HG02852 (cell line): ENCODE data around the gene SHLD1.
"Not testable (repeated sequence)": the region's sequence is repeated elsewhere in the genome, so short reads cannot be mapped to it uniquely, and the experiment has no call there.

Experiments
- ATAC-seq: cut with Tn5 transposase; IDR thresholded peaks from one replicate; pipeline ENCODE4 v1.9.1; 2021; ENCODE audit warnings: mild to moderate bottlenecking, moderate library complexity; ENCODE audit not compliant: unreplicated experiment

The SHLD1 gene

GRCh38 chr20:5779071-5779900 lies 29.1 kb downstream of the SHLD1 start:
- no peak for ATAC-seq

DNA sequence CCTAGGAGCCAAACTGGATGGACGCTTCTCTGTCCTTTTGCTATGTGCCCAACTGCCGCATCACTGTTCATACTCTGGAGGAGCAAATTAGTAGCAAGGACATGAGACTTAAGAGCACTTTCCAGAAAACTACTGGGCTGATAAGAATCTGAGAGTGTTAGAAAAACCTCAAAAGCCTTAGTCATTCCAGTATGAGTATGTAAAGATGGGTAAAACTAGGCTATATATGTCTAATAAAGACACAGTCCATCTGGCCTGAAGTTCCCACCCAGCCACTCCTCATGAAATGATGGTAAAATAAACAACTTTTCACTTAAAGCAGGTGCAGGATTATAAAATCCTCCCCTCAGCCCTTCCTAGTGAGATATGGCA lies 30.6 kb downstream of the SHLD1 start:
- ATAC-seq: peak; percentile 86

- ATAC-seq: not testable (repeated sequence)
Measured at GRCh38 chr20:5781367-5781766, 31.2 kb downstream of the SHLD1 start.

DNA sequence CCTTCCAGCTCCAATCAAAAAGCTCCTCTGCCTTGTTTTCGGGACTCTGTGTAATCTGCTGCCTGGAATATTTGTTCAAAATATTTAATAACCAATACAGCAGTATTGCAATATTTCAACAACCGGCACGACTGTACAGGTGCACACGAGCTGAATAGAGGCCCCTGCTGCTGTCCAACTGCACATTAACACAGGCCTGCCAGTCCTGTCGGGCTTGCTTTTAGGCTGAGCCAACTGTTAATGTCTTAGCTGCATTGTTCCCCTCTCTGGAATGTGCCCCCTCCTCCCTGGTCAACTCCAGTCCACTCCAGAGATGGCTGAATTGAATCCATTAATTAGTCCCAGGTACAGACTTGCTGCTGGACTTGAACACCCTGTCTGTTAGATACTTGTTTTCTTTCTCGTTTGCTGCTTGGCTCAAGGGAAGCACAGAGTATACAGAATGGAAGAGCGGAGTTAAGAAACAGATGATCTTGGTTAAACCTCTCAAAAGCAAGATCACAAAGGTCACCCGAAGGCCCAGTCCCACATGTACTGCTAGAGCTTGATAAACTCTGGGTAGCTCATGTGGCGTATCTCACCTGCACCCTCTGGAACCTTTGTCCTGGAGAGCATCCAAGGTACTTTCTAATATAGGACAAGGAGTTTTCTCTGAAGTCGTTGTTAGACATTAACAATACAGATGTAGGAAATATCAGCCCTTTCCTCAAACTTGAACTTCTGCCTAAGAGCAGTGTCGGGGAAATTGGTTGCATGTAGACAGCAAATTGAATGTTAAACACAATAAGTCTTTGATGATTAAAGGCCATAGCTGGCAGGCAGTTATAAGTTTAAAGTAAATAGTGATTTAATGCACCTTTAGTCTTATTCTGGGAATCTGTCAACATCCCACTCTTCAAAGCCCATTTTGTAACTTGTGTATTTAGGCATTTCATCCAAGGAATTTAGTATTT lies 31.9 kb downstream of the SHLD1 start:
- no peak for ATAC-seq

DNA sequence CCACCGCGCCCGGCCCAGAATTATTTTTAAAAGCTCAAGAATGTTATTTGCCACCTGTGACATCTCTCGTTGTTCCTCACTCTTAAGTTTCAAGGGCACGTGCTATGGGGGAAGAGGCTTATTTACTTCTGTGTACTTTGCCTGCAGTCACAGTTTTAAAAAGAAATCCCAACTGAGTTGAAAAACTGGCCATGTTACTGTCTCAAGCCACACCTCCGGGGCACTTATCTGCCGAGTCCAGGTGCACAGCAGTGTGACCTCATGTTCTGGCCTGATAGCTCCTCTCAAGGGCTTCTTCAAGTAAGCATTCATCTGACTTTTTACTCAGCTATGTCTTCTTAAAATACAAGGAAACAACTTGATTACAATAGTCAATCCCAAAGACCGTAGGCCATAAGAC lies 34.5 kb downstream of the SHLD1 start:
- no peak for ATAC-seq

DNA sequence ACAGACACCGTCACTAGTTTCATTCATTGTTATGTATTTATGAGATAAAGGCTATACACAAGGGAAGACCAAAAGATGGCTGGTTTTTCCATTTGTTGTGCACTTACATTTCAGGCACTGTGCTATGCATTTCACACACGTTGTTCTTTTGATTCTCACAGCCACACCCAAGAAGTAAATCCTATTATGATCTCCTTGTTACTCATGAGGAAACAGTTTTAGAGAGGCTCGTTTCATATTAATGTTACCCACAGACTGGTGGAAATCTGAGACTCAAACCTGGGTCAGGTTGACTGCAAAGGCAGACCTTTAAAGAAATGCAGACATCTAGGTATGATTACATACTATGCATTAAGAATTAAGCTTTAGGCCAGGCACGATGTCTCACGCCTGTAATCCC lies 34.9 kb downstream of the SHLD1 start:
- no peak for ATAC-seq

DNA sequence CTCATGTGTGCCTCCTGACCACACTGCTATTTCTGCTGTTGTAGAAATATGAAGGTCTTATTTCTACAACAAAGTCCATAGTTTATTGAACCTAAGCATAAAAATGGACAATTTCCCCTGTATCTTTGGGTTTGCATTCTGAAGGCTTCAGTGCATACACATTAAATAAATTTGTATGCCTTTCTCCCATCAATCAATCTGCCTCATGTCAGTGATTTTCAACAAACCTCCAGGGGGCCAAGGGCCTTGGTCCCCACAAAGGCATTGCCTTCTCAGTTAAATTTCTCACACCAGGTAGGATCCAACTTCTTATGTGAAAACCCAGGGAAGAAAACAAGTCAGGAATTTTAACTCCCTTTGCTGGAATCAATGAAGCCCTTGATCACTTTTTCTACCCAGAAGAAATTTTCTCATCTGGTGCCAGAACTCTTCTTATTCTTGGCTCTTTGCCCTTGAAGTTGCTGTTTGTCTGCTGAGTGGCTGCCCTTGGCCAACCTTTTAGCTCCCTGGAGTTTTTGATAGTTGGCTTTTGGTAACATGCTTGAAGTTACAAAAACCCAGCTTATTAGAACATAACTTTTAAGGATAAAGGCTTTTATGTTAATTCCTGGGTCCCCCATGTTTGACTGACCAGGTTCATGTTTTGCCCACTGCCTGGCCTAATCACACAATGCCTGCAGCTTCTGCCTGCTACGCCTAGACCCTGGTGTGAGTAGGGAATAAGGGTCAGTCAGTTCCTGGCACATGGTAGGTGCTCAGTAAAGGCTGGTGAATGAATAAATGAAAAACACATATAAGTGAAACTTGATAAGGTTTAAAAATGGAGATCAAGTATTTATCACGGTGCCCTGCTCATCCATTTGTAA lies 37.0 kb downstream of the SHLD1 start:
- ATAC-seq: no peak

DNA sequence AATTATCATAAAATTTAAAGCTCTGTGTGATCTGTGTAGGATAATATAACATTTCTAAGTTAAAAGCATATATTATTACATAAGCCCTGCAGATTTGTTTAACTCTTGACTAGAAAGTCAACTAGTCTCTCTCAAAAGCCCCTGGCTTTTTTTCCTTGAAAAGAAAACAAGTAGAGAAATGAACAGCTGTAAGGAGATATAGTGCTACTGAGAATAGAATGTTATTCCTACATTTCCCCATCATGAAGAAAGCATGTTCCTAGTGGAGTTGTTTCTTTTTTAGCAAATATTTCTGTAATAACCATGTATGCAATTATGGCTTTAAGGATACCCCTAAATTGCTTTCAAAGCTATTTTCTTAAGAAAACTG lies 37.6 kb downstream of the SHLD1 start:
- ATAC-seq: no peak

DNA sequence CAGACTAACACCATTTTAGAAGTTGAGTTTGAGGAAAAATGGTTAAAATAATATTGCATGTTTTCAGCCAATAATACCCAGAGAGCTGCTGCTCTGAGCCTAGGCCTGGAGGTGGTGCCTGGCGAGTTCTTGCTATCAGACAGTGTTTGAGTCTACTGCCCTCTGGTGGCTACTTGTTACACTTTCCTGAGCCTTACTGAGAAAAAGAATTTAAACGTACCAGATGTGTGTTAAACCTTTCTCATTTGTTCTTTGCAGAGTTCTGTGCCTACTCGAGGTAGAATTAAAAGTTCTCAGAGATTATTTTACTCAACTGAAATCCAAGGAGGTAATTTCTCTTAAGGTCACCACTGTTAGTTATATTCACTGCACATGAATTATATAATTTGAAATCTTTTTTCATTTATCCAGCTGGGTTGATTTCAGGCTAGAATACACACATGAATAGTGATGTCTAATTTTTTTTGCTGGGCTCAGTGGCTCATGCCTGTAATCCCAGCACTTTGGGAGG lies 38.2 kb downstream of the SHLD1 start:
- peak; percentile 81 for ATAC-seq

DNA sequence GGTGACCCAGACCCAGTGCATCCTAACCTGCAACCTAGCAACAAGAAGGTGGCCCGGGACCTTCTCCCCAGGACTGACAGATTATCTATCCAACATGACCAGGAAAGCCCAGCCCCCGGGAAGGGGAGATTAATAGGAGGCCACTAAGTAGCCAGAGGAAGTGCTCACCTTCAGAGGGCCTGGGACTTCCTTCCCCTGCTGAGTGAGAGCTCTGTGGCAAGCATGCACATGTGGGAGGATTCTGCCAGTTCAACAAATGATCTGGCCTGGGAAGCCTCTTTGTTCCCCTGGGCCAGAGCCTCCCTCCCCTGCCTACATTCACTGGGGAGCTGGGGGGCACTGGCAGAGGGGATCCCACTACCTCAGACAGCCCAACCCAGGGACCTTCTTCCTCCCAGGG lies 39.6 kb downstream of the SHLD1 start:
- ATAC-seq: no peak

- no peak for ATAC-seq
Measured at GRCh38 chr20:5793916-5794315, 43.7 kb downstream of the SHLD1 start.

DNA sequence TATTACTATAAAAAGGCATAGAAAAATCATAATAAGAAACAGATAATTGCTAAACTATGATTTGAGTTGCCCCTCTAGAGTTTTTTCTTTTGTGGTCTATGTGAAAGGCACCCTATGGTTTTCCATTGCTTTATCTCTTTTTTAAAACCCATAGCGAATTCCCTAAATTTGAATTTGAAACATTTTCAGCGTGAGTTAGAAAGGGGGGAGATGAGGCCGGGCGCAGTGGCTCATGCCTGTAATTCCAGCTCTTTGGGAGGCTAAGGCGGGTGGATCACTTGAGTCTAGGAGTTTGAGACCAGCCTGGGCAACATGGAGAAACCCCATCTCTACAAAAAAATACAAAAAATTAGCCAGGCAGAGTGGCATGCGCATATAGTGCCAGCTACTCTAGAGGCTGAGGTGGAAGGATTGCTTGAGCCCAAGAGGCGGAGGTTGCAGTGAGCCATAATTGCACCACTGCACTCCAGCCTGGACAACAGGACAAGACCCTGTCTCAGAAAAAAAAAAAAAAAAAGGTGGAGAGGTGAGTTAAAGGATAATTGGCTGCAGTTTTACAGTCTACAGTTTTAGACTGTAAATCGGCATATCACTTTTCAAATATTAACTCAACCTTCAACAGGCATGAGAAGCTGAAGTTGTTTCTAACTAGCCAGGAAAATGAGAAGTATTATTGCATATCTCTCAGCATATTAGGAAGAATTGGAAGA lies 46.3 kb downstream of the SHLD1 start:
- ATAC-seq: no peak

DNA sequence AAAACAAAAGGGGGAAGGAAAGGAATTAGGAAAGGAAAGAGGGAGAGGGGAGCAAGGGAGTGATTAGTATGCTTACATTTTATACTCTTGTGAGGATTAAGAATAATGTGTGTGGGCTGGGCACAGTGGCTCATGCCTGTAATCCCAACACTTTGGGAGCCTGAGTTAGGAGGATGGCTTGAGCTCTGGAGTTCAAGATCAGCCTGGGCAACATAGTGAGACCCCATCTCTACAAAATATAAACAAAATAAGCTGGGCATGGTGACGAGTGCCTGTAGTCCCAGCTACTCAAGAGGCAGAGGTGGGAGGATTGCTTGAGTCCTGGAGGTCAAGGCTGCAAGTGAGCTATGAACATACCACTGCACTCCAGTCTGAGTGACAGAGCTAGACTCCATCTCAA lies 47.0 kb downstream of the SHLD1 start:
- no peak for ATAC-seq

DNA sequence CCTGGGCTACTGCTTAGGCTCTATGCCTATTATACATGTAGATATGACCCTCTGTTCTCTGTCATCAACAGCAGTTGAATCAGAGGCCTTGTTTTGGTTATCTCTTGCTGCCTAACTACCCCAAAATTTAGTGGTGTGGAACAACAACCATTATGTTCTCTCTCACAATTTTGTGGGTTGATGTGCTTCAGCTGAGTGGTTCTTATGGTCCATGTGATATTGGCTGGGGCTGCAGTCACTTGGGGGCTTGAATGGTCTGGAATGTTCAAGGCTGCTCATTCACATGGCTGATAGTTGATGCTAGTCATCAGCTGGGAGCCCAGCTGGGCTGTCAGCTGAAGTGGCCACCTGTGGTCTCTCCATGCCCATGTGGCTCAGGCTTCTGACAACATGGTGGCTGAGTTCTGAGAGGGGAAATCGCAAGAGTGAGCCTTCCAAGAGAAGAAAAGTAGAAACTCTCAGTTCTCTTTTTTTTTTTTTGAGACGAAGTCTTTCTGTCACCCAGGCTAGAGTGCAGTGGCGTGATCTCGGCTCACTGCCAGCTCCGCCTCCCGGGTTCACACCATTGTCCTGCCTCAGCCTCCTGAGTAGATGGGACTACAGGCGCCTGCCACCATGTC lies 47.8 kb downstream of the SHLD1 start:
- ATAC-seq: peak; percentile 91

- ATAC-seq: not testable (repeated sequence)
Measured at GRCh38 chr20:5803754-5804303, 53.6 kb downstream of the SHLD1 start.

- ATAC-seq: no peak
Measured at GRCh38 chr20:5806457-5807263, 56.5 kb downstream of the SHLD1 start.

DNA sequence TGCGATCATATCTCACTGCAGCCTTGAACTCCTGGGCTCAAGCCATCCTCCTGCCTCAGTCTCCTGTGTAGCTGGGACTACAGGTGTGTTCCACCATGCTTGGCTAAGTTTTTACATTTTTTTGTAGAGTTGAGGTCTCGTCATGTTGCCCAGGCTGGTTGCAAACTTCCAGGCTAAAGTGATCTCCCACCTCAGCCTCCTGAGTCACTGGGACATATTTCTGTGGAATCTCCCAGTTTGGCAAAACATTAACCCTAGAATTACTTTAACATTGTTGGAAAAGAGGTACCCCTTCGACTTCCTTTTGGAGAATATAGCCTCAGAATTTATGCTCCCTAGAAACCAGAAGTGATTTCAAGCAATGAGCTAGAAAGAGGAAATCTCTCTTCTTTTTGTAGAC lies 57.2 kb downstream of the SHLD1 start:
- no peak for ATAC-seq

DNA sequence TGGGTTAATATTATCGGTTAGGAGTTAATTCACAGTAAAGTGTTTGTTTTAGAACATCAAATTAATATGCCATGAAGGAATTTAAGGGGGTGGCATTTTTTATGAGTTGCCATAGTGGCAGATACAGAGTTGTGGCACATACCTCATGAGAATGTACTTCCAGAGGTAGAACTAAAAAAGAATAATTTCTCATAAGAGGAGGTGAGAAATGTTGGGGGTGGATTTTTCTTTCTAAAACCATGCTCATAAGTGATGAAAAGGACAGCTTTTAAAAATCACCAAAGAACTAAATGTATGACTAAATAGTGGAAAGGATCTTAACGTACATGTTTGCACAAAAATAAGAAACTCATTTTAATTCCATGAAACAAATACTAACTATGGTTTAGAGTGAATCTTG lies 58.7 kb downstream of the SHLD1 start:
- ATAC-seq: no peak

DNA sequence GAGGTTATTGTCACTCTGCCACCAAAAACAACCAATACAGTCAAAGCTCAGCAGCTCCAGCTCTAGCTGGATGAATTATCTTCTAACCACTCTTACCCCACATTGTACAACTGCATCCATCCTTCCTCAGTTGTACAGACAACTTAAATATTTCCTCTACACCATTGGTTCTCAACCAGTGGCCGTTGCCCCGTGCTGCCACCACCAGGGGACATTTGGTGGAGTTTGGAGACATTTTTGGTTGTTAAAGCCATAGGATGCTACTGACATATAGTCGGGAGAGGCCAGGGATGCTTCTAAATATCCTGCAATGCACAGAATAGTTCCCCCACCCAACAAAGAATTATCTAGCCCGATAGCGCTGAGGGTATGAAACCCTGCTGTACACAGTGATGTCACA lies 59.3 kb downstream of the SHLD1 start:
- ATAC-seq: no peak
